Glutamatergic neuron (in vitro differentiated cells): ENCODE measurements around the gene ITGBL1. TPM values are rescaled to one million over a fixed set of nuclear protein-coding genes. Genes with fewer than 3 reads are reported as not detected.

Experiments used
- DNase-seq: peaks from one replicate; pipeline ENCODE4 v3.0.0; 2022
- H3K27ac Mint-ChIP-seq: one replicate; pipeline ENCODE4 v1.8.0; 2020; ENCODE audit warnings: mild to moderate bottlenecking, mixed read lengths, inconsistent platforms; ENCODE audit not compliant: unreplicated experiment
- H3K27me3 Mint-ChIP-seq: one replicate; pipeline ENCODE4 v1.8.0; 2020; ENCODE audit warnings: mild to moderate bottlenecking, moderate library complexity, mixed read lengths, inconsistent platforms; ENCODE audit not compliant: unreplicated experiment
- H3K36me3 Mint-ChIP-seq: one replicate; pipeline ENCODE4 v1.8.0; 2020; ENCODE audit warnings: mild to moderate bottlenecking, mixed read lengths, inconsistent platforms; ENCODE audit not compliant: unreplicated experiment
- H3K4me1 Mint-ChIP-seq: one replicate; pipeline ENCODE4 v1.8.0; 2020; ENCODE audit warnings: mild to moderate bottlenecking, low read depth, mixed read lengths, inconsistent platforms; ENCODE audit not compliant: unreplicated experiment
- H3K4me3 Mint-ChIP-seq: one replicate; pipeline ENCODE4 v1.8.0; 2020; ENCODE audit warnings: mild to moderate bottlenecking, mixed read lengths, inconsistent platforms; ENCODE audit not compliant: unreplicated experiment
- H3K9me3 Mint-ChIP-seq: one replicate; pipeline ENCODE4 v1.8.0; 2020; ENCODE audit warnings: mild to moderate bottlenecking, moderate library complexity, mixed read lengths, inconsistent platforms; ENCODE audit not compliant: unreplicated experiment
- CTCF ChIP-seq: fragments of 200-600 bp; sonication (generic); IDR thresholded peaks from one replicate; pipeline ENCODE4 v1.5.0; 2021; ENCODE audit not compliant: partially characterized antibody, unreplicated experiment
- total RNA-seq: library from RNA; stranded (reverse); fragmentation: NEBNext Ultra II Directional; extraction: Animal tissue kit (Norgen Biotek cat#: 25700); gene quantifications from one replicate; pipeline ENCODE4 v1.2.1, GENCODE V29; 2021; ENCODE audit not compliant: unreplicated experiment

ITGBL1 gene
- total RNA-seq, 1 donor from 2014 or later = not detected

- H3K9me3 Mint-ChIP-seq = no peaks in the 10 kb centered on the region
- TF ChIP-seq CTCF = no peak
- no peaks in the 10 kb centered on the region for H3K36me3 Mint-ChIP-seq
- H3K27ac Mint-ChIP-seq = no peak overlapping the region
- H3K27me3 Mint-ChIP-seq = no peaks in the 10 kb centered on the region
- H3K4me3 Mint-ChIP-seq = no peak overlapping the region
- DNase-seq = no peak
- no peaks in the 10 kb centered on the region for H3K4me1 Mint-ChIP-seq
Observed at GRCh38 chr13:101661839-101662238, 209.4 kb downstream of the ITGBL1 start.

GRCh38 chr13:101673360-101674105 is 221.1 kb downstream of the ITGBL1 start:
- no peak for TF ChIP-seq CTCF
- no peak overlapping the region for H3K4me3 Mint-ChIP-seq
- no peaks in the 10 kb centered on the region for H3K36me3 Mint-ChIP-seq
- no peaks in the 10 kb centered on the region for H3K9me3 Mint-ChIP-seq
- H3K27me3 Mint-ChIP-seq = no peaks in the 10 kb centered on the region
- H3K27ac Mint-ChIP-seq = no peak overlapping the region
- DNase-seq = no peak
- no peaks in the 10 kb centered on the region for H3K4me1 Mint-ChIP-seq

- no peaks in the 10 kb centered on the region for H3K9me3 Mint-ChIP-seq
- H3K4me3 Mint-ChIP-seq = no peak overlapping the region
- no peaks in the 10 kb centered on the region for H3K36me3 Mint-ChIP-seq
- H3K27me3 Mint-ChIP-seq = no peaks in the 10 kb centered on the region
- TF ChIP-seq CTCF = no peak
- no peak for DNase-seq
- H3K4me1 Mint-ChIP-seq = no peaks in the 10 kb centered on the region
- H3K27ac Mint-ChIP-seq = no peak overlapping the region
Observed at GRCh38 chr13:101681834-101682233, 229.4 kb downstream of the ITGBL1 start.

- no peak overlapping the region for H3K27ac Mint-ChIP-seq
- H3K4me3 Mint-ChIP-seq = no peak overlapping the region
- no peak for TF ChIP-seq CTCF
- no peaks in the 10 kb centered on the region for H3K4me1 Mint-ChIP-seq
- H3K27me3 Mint-ChIP-seq = no peaks in the 10 kb centered on the region
- DNase-seq = no peak
- H3K9me3 Mint-ChIP-seq = no peaks in the 10 kb centered on the region
- H3K36me3 Mint-ChIP-seq = no peaks in the 10 kb centered on the region
Observed at GRCh38 chr13:101686003-101686402, 233.5 kb downstream of the ITGBL1 start.

GRCh38 chr13:101690871-101691270 is 238.4 kb downstream of the ITGBL1 start:
- no peak for TF ChIP-seq CTCF
- peaks cover 15% of the 10 kb centered on the region for H3K4me1 Mint-ChIP-seq
- H3K27me3 Mint-ChIP-seq = no peaks in the 10 kb centered on the region
- no peaks in the 10 kb centered on the region for H3K36me3 Mint-ChIP-seq
- no peak overlapping the region for H3K4me3 Mint-ChIP-seq
- no peak for DNase-seq
- H3K27ac Mint-ChIP-seq = no peak overlapping the region
- no peaks in the 10 kb centered on the region for H3K9me3 Mint-ChIP-seq
